Stimulated activated naive B cell treated with anti-CD40 and anti-IgM and Interleukin-4, amounts not matched to agents 10 μg/mL and 1 μg/mL and 100 μg/mL, for 72 hours (primary cell): ENCODE measurements around the gene IBTK.
"Not testable (repeated sequence)": the region's sequence is repeated elsewhere in the genome, so short reads cannot be mapped to it uniquely, and the experiment has no call there.

ENCODE experiments used
- ATAC-seq, 2 donors: fragments of 150-1000 bp; cut with Tn5 transposase; replicated peaks; 2 replicates each; pipeline ENCODE4 v1.10.0; 2021; ENCODE audit warnings: moderate library complexity in 1 of 2
- DNase-seq: peaks from one replicate; pipeline ENCODE4 v3.0.0; 2021
- H3K27ac Mint-ChIP-seq: one replicate; pipeline ENCODE4 v1.8.0; 2022; ENCODE audit warnings: mild to moderate bottlenecking, mixed read lengths
- H3K27me3 Mint-ChIP-seq, 2 donors: one replicate each; pipeline ENCODE4 v1.8.0; 2022; ENCODE audit warnings: mixed read lengths in 2 of 2
- H3K36me3 Mint-ChIP-seq, 2 donors: one replicate each; pipeline ENCODE4 v1.8.0; 2022; ENCODE audit warnings: mixed read lengths in 2 of 2, mild to moderate bottlenecking in 1 of 2
- H3K4me1 Mint-ChIP-seq, 2 donors: one replicate each; pipeline ENCODE4 v1.8.0; 2022; ENCODE audit warnings: mixed read lengths in 2 of 2, mild to moderate bottlenecking in 1 of 2
- H3K4me3 Mint-ChIP-seq, 2 donors: one replicate each; pipeline ENCODE4 v1.8.0; 2022; ENCODE audit warnings: mild to moderate bottlenecking in 2 of 2, mixed read lengths in 2 of 2, moderate library complexity in 1 of 2
- H3K9me3 Mint-ChIP-seq, 2 donors: one replicate each; pipeline ENCODE4 v1.8.0; 2022; ENCODE audit warnings: mixed read lengths in 2 of 2, mild to moderate bottlenecking in 1 of 2

The IBTK gene

GRCh38 chr6:82247505-82248272 is at the start of gene IBTK:
Gene IBTK (minus strand): TSS chr6:82247744. CDS start chr6:82240486, 7,258 bp downstream.
- DNase-seq (peak; percentile 90), ATAC-seq (peak; percentile 93 to 96)
- Mint-ChIP-seq H3K27me3 (no peaks in the 10 kb centered on the region), H3K9me3 (no peaks in the 10 kb centered on the region), H3K27ac (peak within 1 kb of the TSS; percentile 98), H3K36me3 (peaks cover 10 to 12% of the 10 kb centered on the region in 2 donors), H3K4me3 (peak within 1 kb of the TSS; percentile 97 to 99), H3K4me1 (peaks cover 20 to 38% of the 10 kb centered on the region in 2 donors)

GRCh38 chr6:82283771-82284410 is 36.3 kb upstream of the IBTK start:
- Mint-ChIP-seq H3K27ac (no peak overlapping the region), H3K4me1 (peaks cover 0 to 2% of the 10 kb centered on the region in 2 donors), H3K27me3 (peaks cover 5 to 11% of the 10 kb centered on the region in 2 donors), H3K36me3 (no peaks in the 10 kb centered on the region), H3K4me3 (no peak overlapping the region), H3K9me3 (peaks cover 3 to 4% of the 10 kb centered on the region in 2 donors)
- ATAC-seq (no peak), DNase-seq (no peak)

- peaks cover 5 to 11% of the 10 kb centered on the region in 2 donors for H3K27me3 Mint-ChIP-seq
- H3K4me1 Mint-ChIP-seq, DNase-seq, ATAC-seq, H3K4me3 Mint-ChIP-seq, H3K27ac Mint-ChIP-seq, H3K36me3 Mint-ChIP-seq, H3K9me3 Mint-ChIP-seq: not testable (repeated sequence)
Observed at GRCh38 chr6:82281550-82281949, 34.0 kb upstream of the IBTK start.

- no peak overlapping the region for H3K4me3 Mint-ChIP-seq
- DNase-seq, result no peak
- peaks cover 0 to 6% of the 10 kb centered on the region in 2 donors for H3K27me3 Mint-ChIP-seq
- no peak overlapping the region for H3K27ac Mint-ChIP-seq
- H3K4me1 Mint-ChIP-seq, result peaks cover 0 to 2% of the 10 kb centered on the region in 2 donors
- ATAC-seq, result no peak
- peaks cover 3 to 4% of the 10 kb centered on the region in 2 donors for H3K9me3 Mint-ChIP-seq
- H3K36me3 Mint-ChIP-seq, result no peaks in the 10 kb centered on the region
Observed at GRCh38 chr6:82277686-82278085, 30.1 kb upstream of the IBTK start.

GRCh38 chr6:82275686-82276085 is 28.1 kb upstream of the IBTK start:
- no peak overlapping the region for H3K27ac Mint-ChIP-seq
- ATAC-seq, result no peak

GRCh38 chr6:82273295-82273694 is 25.8 kb upstream of the IBTK start:
- Mint-ChIP-seq H3K4me3 (no peak overlapping the region), H3K27me3 (peaks cover 4 to 15% of the 10 kb centered on the region in 2 donors), H3K9me3 (no peaks in the 10 kb centered on the region), H3K27ac (no peak overlapping the region), H3K4me1 (no peaks in the 10 kb centered on the region), H3K36me3 (no peaks in the 10 kb centered on the region)
- peak in 1 of 2 donors; percentile 12 for ATAC-seq
- no peak for DNase-seq

More at GRCh38 chr6:82275686-82276085, 28.1 kb upstream of the IBTK start:
- Mint-ChIP-seq H3K4me1 (no peaks in the 10 kb centered on the region), H3K36me3 (no peaks in the 10 kb centered on the region), H3K4me3 (no peak overlapping the region), H3K27me3 (peaks cover 4 to 7% of the 10 kb centered on the region in 2 donors), H3K9me3 (peaks cover 3 to 4% of the 10 kb centered on the region in 2 donors)
- no peak for DNase-seq

GRCh38 chr6:82270881-82271635 is 23.5 kb upstream of the IBTK start:
- H3K27ac Mint-ChIP-seq, result no peak overlapping the region
- no peak for DNase-seq

GRCh38 chr6:82268301-82268846 is 20.8 kb upstream of the IBTK start:
- Mint-ChIP-seq H3K36me3 (no peaks in the 10 kb centered on the region), H3K27me3 (peaks cover 4 to 15% of the 10 kb centered on the region in 2 donors), H3K9me3 (no peaks in the 10 kb centered on the region), H3K27ac (no peak overlapping the region), H3K4me1 (no peaks in the 10 kb centered on the region), H3K4me3 (no peak overlapping the region)
- ATAC-seq (no peak), DNase-seq (no peak)

More at GRCh38 chr6:82270881-82271635, 23.5 kb upstream of the IBTK start:
- no peak overlapping the region for H3K4me3 Mint-ChIP-seq
- H3K27me3 Mint-ChIP-seq, result peaks cover 4 to 15% of the 10 kb centered on the region in 2 donors
- H3K9me3 Mint-ChIP-seq, result no peaks in the 10 kb centered on the region
- no peaks in the 10 kb centered on the region for H3K36me3 Mint-ChIP-seq
- peak in 1 of 2 donors; percentile 50 for ATAC-seq
- no peaks in the 10 kb centered on the region for H3K4me1 Mint-ChIP-seq

GRCh38 chr6:82264824-82265223 is 17.3 kb upstream of the IBTK start:
- Mint-ChIP-seq H3K27me3 (peaks cover 4% of the 10 kb centered on the region in 2 donors), H3K27ac (no peak overlapping the region), H3K4me1 (no peaks in the 10 kb centered on the region), H3K9me3 (no peaks in the 10 kb centered on the region), H3K4me3 (no peak overlapping the region), H3K36me3 (no peaks in the 10 kb centered on the region)
- ATAC-seq, result no peak
- no peak for DNase-seq

- Mint-ChIP-seq H3K4me3 (no peak overlapping the region), H3K4me1 (no peaks in the 10 kb centered on the region), H3K36me3 (no peaks in the 10 kb centered on the region), H3K27ac (no peak overlapping the region), H3K27me3 (peaks cover 0 to 4% of the 10 kb centered on the region in 2 donors), H3K9me3 (no peaks in the 10 kb centered on the region)
- DNase-seq (no peak), ATAC-seq (no peak)
Observed at GRCh38 chr6:82264321-82264720, 16.8 kb upstream of the IBTK start.

GRCh38 chr6:82263916-82264315 is 16.4 kb upstream of the IBTK start:
- ATAC-seq (no peak), DNase-seq (no peak)
- Mint-ChIP-seq H3K27ac (no peak overlapping the region), H3K36me3 (no peaks in the 10 kb centered on the region), H3K9me3 (no peaks in the 10 kb centered on the region), H3K4me3 (no peak overlapping the region), H3K27me3 (peaks cover 0 to 4% of the 10 kb centered on the region in 2 donors), H3K4me1 (no peaks in the 10 kb centered on the region)

GRCh38 chr6:82260997-82261732 is 13.6 kb upstream of the IBTK start:
- Mint-ChIP-seq H3K36me3 (no peaks in the 10 kb centered on the region), H3K4me1 (no peaks in the 10 kb centered on the region), H3K9me3 (no peaks in the 10 kb centered on the region), H3K27ac (no peak overlapping the region), H3K4me3 (no peak overlapping the region), H3K27me3 (peaks cover 0 to 4% of the 10 kb centered on the region in 2 donors)
- DNase-seq, result no peak
- ATAC-seq, result no peak

GRCh38 chr6:82259389-82259788 is 11.8 kb upstream of the IBTK start:
- Mint-ChIP-seq H3K27ac (no peak overlapping the region), H3K4me1 (no peaks in the 10 kb centered on the region), H3K27me3 (peaks cover 0 to 4% of the 10 kb centered on the region in 2 donors), H3K4me3 (no peak overlapping the region), H3K36me3 (no peaks in the 10 kb centered on the region), H3K9me3 (no peaks in the 10 kb centered on the region)
- ATAC-seq (no peak), DNase-seq (no peak)
